ENCODE data around the gene SOD3.

Gene SOD3

GRCh38 chr4:24775032-24775605, 20.3 kb upstream of the SOD3 start:
- DNase-seq (ENCODE audit: low read depth in 2 of 2): no peak

GRCh38 chr4:24775750-24776149, 19.6 kb upstream of the SOD3 start:
- no peak for DNase-seq (ENCODE audit: low read depth in 2 of 2)

GRCh38 chr4:24777536-24778463, 17.6 kb upstream of the SOD3 start:
- DNase-seq (ENCODE audit: low read depth in 2 of 2): no peak

GRCh38 chr4:24778464-24779225, 16.7 kb upstream of the SOD3 start:
- no peak for DNase-seq (ENCODE audit: low read depth in 2 of 2)

- no peak for DNase-seq (ENCODE audit: low read depth in 2 of 2)
These were observed 14.4 kb upstream of the SOD3 start for GRCh38 chr4:24780936-24781495.

- no peak for DNase-seq (ENCODE audit: low read depth in 2 of 2)
These were observed 13.2 kb upstream of the SOD3 start for GRCh38 chr4:24781999-24782745.

GRCh38 chr4:24783506-24783905, 11.9 kb upstream of the SOD3 start:
- no peak for DNase-seq (ENCODE audit: low read depth in 2 of 2)

GRCh38 chr4:24791043-24791442, 4.3 kb upstream of the SOD3 start:
- DNase-seq (ENCODE audit: low read depth in 2 of 2): no peak

GRCh38 chr4:24792552-24792951, 2.8 kb upstream of the SOD3 start:
- no peak for DNase-seq (ENCODE audit: low read depth in 2 of 2)

GRCh38 chr4:24793219-24794005, 2.0 kb upstream of the SOD3 start:
- DNase-seq (ENCODE audit: low read depth in 2 of 2): no peak

GRCh38 chr4:24794051-24794450, 1.3 kb upstream of the SOD3 start:
- no peak for DNase-seq (ENCODE audit: low read depth in 2 of 2)

GRCh38 chr4:24794480-24794879, 893 bp upstream of the SOD3 start:
- no peak for DNase-seq (ENCODE audit: low read depth in 2 of 2)

GRCh38 chr4:24795666-24796381, 451 bp downstream of the SOD3 start:
- no peak for DNase-seq (ENCODE audit: low read depth in 2 of 2)

- no peak for DNase-seq (ENCODE audit: low read depth in 2 of 2)
These were observed 1.2 kb downstream of the SOD3 start for GRCh38 chr4:24796620-24797019.

- no peak for DNase-seq (ENCODE audit: low read depth in 2 of 2)
These were observed 2.8 kb downstream of the SOD3 start for GRCh38 chr4:24798036-24798610.

GRCh38 chr4:24799196-24799543, 3.8 kb downstream of the SOD3 start:
- no peak for DNase-seq (ENCODE audit: low read depth in 2 of 2)

- no peak for DNase-seq (ENCODE audit: low read depth in 2 of 2)
These were observed 4.4 kb downstream of the SOD3 start for GRCh38 chr4:24799544-24800324.

GRCh38 chr4:24800325-24800895, 5.0 kb downstream of the SOD3 start:
- no peak for DNase-seq (ENCODE audit: low read depth in 2 of 2)

Data from stimulated activated CD8-positive, alpha-beta memory T cell treated with anti-CD3 and anti-CD28 coated beads, Interleukin-15, amount 100 ng/mL, for 4 hours (primary cell).